SKM-1 (cell line): ENCODE measurements around the gene CDKN3.
A peak's percentile ranks its signal among the peaks of the same experiment; 100 is the strongest.
"Not testable (repeated sequence)": the region's sequence is repeated elsewhere in the genome, so short reads cannot be mapped to it uniquely, and the experiment has no call there.

ENCODE experiments used
- DNase-seq: peaks from one replicate; lab custom pipeline; 2025; ENCODE audit not compliant: unreplicated experiment; lab: John Stamatoyannopoulos, UW

CDKN3 gene

GRCh38 chr14:54420478-54421142 lies 23.8 kb downstream of the CDKN3 start:
- no peak for DNase-seq

DNA sequence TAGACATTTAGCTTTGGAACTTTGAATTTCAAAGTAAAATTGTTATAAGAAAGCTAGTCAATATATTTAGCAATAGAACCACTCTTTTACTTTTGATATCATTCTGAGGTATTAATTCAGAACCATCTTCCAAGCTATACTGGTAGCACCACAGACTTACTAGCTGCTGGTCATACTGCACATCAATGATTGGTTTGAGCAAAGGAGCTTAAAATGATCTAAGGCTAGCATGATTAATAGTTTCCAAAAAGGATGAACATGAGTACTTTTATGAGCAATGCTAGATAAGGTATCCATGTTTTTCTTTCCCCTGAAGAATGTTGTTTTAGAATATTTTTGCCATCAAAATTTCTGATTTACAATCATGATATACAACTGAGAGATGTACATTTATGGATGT lies 27.2 kb downstream of the CDKN3 start:
- no peak for DNase-seq

- DNase-seq = no peak
Observed at GRCh38 chr14:54424479-54424901, 27.7 kb downstream of the CDKN3 start.

GRCh38 chr14:54425068-54425467 lies 28.3 kb downstream of the CDKN3 start:
- no peak for DNase-seq

DNA sequence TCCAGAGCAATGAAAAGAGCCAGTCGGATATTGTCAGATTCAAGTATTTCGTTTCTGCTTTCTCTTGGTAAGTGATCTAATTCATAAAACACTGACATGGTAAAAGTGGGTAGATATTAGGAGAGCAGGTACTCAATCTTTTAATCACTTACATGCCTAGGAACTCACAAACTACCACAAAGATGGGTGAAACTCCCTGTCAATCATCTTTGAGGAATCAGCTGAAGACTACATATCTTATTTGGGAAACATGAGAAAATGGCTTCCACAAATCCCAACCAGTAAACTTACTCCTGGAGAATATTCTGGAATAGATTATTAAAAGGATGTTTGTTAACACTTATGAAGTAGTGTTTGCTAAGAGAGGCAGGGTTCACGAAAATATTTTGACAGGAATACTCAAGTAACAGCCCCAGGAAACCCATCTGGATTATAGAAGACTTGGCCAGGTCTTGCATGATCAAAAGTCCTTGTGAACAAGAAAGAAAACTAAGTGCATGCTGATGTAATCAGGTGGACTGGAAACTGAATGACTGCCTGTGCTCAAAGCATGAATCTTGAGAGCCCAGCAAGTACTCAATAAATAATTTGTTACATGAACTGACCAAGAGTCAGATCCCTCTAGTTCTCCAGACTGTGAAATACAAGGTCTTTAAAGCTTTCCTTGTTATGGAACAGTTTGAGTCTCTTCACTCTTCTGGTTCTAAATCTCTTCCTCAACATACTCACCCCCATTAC lies 28.9 kb downstream of the CDKN3 start:
- DNase-seq = no peak

- DNase-seq = no peak
Observed at GRCh38 chr14:54427871-54428270, 31.1 kb downstream of the CDKN3 start.

- no peak for DNase-seq
Observed at GRCh38 chr14:54428527-54428926, 31.7 kb downstream of the CDKN3 start.

DNA sequence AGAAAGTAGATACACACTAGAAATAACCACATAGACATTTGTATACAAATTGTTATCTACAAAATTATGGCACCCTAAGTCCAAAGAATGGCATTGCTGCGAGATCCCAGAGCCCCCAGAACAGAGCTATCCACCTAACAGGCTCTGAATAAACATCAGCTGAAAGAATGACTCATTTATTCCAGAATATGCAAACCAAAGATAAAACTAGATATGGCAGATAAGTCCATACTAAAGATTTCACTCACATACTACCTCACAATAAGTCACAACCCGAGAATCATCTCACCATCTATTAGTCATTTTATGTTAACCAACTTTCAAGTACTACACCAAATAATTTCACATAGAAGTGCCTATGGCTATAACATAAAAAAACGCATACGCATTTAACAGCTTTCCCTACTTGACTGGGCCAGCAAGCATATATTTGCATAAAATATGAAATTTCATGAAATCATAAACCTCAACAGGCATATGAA lies 38.7 kb downstream of the CDKN3 start:
- no peak for DNase-seq

DNA sequence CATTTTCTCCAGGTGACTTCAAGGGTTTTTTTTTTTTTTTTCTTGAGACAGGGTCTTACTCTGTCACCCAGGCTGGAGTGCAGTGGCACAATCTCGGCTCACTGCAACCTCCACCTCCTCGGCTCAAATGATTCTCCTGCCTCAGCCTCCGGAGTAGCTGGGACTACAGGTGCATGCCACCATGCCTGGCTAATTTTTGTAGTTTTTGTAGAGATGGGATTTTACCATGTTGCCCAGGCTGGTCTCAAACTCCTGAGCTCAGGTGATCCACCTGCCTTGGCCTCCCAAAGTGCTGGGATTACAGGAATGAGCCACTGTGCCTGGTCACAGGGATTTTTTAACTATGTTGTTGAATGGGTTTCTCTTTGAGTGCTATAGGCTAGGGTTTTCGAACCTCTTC lies 41.1 kb downstream of the CDKN3 start:
- DNase-seq = not testable (repeated sequence)

DNA sequence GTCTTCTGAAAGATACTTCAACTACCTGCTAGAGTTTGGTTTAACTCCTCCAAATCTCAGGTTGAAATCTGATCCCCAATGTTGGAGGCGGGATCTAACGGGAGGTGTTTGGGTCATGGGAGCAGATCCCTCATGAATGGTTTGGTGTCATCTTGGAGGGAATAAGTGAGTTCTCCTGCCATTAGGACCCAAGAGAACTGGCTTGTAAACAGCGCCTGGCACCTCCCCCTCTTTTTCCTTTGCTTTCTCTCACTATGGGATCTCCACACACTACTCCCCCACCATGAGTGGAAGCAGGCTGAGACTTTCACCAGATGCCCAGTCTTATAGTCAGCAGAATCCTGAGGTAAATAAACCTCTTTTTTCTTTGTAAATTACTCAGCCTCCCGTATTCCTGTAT lies 41.9 kb downstream of the CDKN3 start:
- DNase-seq = no peak

- DNase-seq = no peak
Observed at GRCh38 chr14:54440037-54440436, 43.2 kb downstream of the CDKN3 start.

- no peak for DNase-seq
Observed at GRCh38 chr14:54440476-54440872, 43.7 kb downstream of the CDKN3 start.

DNA sequence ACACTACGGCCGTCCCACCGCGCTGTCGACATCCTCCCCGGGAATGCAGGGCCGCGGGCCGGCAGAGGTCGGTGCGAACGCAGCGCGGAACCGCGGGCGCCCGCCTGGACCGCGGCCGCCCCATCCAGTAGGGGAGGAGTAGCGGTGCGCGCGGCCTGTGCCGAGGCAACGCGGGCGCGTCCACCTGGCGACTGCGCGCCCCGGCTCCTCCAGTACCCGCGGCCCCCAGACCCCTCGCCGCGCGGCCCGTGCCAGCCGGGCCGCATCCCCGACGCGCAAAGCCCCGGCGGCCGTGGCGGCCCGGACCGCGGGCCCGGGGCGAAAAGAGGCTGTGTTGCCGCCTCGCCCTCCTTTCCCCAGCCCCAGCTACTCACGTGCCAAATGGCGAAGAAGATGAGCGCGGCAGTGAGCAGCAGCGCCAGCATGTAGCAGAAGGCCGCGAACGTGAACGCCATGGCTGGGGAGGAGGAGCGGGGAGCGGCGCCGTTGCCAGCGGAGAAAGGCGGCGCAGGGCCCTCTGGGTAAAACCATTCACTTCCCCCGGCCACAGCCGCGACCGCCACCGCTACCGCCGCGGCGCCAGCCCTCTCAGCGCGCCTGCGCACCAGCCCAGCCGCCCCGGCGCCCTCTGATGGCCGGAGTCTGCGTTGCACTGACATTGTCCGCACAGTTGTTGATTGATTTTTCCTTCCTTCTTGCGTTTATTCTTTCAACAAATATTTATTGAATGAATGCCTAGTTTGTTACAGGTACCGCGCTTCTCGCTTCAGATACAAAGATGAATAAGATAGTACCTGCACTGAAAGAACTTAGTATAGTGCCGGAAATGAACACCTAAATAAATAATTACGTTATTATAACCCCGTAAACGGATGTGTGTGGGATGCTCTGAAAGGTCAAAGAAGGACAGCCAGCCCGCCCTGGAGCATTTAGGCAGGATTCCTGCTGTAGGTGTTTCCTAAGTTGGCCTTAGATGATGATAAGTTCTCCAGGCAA lies 44.4 kb downstream of the CDKN3 start, which contains the start of gene CNIH1:
CNIH1 (minus strand) TSS at position 502 of the 996 bp plus-strand sequence; CDS start at position 455, 47 bp downstream.
- peak; percentile 31 for DNase-seq

DNA sequence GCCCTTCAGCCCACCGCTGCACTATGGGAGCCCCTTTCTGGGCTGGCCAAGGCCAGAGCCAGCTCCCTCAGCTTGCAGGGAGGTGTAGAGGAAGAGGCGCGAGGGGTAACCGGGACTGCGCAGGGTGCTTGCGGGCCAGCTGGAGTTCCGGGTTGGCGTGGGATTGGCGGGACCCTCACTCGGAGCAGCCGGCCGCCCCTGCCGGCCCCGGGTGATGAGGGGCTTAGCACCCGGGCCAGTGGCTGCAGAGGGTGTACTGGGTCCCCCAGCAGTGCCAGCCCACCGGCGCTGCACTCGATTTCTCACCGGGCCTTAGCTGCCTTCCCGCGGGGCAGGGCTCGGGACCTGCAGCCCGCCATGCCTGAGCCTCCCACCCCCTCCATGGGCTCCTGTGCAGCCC lies 46.2 kb downstream of the CDKN3 start:
- DNase-seq = not testable (repeated sequence)

DNA sequence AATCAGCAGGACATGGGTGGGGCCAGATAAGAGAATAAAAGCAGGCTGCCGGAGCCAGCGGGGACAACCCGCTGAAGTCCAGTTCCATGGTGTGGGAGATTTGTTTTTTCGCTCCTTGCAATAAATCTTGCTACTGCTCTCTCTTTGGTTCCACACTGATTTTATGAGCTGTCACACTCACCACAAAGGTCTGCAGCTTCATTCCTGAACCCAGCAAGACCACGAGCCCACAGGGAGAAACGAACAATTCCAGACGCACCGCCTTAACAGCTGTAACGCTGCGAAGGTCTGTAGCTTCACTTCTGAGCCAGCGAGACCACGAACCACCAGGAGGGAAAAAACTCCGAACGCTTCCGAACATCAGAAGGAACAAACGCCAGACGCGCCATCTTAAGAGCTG lies 47.2 kb downstream of the CDKN3 start:
- DNase-seq = no peak

DNA sequence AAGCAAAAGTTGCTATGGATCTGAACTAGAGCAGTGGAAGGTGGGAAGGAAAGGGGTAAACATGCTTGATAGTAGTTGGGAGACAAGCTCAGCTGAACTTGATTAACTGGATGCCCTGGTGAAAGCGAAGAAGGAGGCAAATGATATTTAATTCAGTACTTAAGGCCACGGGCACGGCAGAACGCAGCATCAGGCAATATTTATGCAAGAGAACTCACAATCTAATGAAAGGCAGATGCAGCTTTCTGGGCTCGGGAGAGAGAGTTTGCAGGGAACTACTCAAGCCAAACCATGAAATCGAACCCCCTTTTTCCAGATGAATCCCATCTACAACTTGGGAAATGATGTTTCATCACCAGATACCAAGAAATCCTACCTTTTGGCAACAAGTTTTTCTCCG lies 47.9 kb downstream of the CDKN3 start:
- no peak for DNase-seq

- DNase-seq = no peak
Observed at GRCh38 chr14:54446161-54446693, 49.4 kb downstream of the CDKN3 start.

DNA sequence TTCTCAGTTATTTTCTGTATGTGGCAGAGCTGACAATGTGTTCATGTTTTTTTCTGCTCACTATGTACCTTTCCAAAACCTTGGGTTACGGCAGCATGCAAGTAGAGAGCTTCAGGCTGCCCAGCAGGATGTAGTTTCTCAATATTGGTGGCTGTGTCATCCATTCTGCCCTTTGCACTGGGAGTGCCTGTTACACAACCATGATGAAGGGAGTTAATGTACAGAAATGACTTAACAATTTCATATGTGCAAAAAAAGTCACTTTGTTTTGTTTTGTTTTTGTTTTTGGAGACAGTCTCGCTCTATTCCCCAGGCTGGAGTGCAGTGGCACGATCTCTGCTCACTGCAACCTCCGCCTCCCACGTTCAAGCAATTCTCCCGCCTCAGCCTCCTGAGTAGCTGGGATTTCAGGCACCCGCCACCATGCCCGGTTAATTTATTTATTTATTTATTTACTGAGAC lies 50.5 kb downstream of the CDKN3 start:
- DNase-seq = peak; percentile 63

GRCh38 chr14:54450535-54450934 lies 53.7 kb downstream of the CDKN3 start:
- DNase-seq = peak; percentile 19

GRCh38 chr14:54451121-54451601 lies 54.4 kb downstream of the CDKN3 start:
- no peak for DNase-seq

- no peak for DNase-seq
Observed at GRCh38 chr14:54451961-54452360, 55.2 kb downstream of the CDKN3 start.
